ENCODE measurements around the gene KRT8.

The KRT8 gene

DNA sequence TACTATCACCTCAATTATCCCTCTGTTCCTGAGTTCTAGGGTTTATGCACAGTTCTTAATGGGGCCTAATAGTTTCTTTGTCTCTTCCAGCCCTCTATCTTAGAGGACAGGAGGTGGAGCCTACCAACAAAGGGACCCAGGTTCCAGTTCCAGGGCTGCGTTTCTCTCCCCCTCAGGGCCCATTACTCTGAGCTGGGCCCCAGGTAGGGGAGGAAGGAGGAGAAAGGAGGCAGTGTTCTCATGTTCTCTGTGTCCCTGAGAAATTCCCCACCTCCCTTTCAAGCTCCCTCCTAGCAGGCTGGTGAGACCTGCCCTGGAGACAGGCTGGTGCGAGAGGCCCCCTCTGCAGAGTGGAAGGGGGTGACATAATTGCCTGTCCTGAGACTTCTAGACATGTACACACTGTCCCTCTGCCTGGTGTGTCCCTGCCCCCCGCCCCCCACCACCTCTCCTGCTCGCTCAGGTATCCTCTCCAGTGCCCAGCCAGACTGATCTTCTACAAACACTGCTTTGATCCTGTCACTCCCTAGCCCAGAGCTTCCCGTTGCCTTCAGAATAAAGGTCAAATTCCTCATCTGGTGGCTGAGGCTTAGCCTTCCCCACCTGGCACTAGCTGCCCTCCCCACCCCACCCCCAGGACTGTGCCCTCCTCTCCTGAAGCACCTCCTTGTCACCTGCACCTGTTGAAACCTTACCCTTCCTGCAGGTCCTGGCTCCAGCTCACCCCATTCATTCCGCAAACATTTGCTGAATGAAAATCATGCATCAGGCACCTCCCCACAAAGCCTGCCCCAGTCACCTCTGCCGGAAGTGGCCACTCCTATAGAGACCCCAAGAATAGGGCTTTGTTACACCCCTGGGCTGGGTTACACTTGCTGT lies 21.1 kb upstream of the KRT8 start:
- DNase-seq, result no peak

DNA sequence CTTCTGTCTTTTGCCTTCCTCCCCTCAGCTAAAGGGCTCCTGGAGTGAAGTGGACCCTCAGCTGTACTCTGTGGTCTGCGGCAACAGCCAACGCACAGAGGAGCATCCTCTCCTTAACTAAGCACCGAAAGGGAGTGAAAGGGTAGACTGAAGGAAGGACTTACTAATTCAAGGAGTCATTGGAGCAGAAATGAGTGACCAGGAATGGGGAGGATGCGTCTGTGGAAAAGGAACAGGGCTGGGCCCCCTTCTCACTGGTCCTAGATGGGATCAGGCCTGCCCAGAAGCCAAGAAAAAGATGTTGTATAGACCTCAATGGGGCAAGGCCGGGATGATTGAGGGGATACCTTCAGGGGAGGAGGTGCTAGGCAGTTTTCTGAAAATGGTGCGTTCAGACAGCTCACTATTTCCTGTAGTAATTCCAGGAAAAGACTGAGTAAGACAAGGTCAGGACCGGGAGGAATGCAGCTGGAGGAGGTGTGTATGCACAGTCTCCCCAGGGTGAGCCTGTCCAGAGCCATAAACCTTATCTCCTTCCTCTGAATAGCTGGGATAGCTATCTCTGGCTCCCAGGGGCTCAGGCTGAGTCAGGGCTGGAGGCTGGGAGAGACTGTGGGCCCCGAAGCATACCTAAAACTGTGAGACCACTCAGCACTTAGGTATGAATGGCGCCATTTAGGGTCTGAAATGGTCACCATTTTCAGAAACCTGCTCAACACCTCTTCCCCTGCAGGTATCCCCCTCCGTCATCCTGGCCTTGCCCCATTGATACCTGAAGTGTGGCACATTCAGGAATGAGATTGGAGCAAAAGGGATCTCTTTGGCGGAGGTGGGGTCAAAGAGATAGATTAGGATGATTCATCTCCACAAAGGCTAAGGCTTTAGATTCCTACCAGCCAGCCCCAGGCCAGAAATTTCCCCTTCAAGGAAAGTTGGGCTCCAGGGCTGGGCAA lies 20.2 kb upstream of the KRT8 start:
- peak; percentile 99 for DNase-seq

DNA sequence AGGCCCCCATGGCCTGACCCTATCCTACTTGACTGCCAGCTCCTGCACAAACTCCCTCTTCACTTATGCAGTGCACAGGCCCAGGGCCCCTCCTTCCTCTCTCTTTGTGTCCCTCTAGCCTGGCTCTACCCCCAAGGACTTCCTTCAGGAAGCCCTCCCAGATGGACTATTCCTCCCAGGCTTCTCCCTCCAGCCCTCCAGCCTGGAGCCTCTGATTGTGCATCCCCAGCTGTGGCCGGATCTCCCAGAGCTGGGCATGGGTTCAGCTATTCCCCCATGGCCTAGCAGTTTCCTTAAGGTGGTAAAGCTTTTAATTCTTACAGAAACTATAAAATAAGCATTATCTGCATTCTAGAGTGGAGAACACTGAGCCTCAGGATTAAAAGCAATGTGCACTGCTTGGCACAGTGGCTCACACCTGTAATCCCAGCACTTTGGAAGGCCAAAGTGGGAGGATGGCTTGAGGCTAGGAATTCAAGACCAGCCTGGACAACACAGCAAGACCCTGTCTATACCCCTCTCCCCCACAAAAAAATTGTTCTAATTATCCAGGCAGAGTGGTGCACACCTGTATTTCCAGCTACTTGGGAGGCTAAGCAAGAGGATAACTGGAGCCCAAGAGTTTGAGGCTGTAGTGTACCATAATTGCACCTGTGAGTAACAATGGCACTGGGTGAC lies 16.8 kb upstream of the KRT8 start:
- DNase-seq, result no peak

DNA sequence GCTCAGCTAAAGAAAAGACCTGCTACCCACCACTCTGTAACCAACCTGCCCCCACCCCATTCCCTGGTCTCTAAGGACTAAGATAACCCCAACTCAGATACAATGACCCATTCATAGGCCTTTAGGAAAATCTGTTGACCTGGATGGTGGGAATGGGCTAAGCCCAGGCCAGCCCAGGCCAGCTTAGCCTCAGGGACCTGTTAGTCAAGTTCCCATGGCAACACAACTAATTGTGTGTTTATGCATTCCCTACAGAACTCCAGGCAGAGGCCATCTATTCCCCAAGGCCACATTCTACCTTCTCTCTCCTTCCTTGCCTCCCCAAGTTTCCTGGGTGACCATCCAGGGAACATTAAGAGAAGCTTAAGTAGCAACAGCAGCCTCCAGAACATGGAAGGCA lies 16.1 kb upstream of the KRT8 start:
- DNase-seq, result no peak

DNA sequence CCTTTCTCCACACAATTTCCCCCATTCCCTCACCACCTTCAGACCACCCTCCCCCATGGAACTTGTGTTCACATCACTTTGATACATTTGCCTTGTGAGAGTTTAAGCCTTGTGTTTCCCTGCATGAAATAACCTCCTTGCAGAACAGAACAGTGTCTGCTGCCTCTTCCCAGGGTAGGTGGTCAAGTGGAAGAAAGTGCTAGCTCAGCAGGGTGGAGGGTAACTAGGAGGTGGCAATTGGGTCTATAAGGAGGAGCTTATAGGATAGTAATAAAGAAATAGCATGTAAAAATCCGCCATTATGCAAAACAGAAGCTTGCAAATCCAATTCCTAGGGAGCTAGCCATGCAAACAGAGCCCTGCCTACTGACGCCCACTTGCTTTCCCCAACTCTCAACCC lies 13.9 kb upstream of the KRT8 start:
- DNase-seq, result no peak

DNA sequence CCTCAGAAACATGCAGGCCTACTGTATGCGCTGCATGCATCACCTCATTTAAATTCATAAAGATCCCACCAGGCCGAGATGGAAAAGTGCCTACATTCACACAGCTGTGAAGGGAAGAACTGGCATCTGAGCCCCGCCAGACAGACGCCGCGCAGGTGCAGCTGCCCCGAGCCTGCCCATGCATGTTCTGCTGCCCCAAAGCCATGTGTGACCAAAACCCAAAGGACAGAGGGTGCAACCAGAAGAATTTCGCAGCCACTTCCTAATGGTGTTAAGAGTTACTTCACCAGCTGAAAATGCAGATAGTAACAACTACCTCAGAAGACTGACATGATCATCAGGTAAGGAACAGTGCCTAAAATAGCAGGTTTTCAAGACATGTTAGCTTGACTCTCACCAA lies 13.5 kb upstream of the KRT8 start:
- DNase-seq, result no peak

DNA sequence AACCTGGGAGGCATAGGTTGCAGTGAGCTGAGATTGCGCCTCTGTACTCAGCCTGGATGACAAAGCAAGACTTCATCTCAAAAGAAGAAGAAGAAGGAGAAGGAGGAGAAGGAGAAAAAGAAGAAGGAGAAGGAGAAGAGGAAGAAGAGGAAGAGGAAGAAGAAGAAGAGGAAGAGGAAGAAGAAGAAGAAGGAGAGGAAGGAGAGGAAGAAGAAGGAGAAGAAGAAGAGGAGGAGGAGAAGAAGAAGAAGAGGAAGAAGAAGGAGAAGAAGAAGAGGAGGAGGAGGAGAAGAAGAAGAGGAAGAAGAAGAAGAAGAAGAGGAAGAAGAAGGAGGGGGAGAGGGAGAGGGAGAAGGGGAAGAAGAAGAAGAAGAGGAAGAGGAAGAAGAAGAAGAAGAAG lies 12.9 kb upstream of the KRT8 start:
- DNase-seq, result no peak

DNA sequence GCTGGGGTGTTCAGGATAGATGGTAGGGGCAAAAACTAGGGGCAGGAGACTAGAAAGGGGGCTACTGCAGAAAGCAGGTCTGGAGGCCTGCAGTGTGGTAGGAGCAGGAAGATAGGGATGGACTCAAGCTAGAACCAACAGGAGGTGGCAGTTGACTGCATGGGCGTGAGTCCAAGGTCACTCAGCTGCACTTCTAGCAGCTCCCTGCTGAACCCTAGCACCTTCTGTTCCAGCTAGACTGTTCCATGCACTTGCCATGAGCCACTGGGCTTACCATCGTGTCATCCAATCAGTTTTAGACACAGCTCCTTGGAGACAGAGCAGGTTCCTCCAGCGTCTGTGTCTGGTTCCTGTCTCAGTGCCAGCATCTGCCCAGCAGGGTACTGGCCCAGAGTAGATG lies 11.3 kb upstream of the KRT8 start:
- no peak for DNase-seq

DNA sequence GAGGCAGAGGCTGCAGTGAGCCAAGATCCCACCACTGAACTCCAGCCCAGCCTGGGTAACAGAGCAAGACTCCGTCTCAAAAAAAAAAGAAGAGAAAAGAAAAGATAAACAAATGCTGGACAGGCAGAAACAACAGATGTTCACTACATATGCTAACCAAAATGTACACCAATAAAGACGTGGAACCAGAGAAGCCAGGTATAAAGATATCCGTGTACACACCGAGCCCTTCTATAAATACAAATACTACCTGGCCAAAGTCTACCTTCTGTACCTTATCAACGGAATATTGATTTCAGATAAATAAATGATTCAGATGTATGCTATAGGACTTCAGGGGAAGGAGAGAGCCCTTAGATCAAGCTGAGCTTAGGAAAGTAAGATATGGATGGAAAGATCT lies 10.8 kb upstream of the KRT8 start:
- no peak for DNase-seq

DNA sequence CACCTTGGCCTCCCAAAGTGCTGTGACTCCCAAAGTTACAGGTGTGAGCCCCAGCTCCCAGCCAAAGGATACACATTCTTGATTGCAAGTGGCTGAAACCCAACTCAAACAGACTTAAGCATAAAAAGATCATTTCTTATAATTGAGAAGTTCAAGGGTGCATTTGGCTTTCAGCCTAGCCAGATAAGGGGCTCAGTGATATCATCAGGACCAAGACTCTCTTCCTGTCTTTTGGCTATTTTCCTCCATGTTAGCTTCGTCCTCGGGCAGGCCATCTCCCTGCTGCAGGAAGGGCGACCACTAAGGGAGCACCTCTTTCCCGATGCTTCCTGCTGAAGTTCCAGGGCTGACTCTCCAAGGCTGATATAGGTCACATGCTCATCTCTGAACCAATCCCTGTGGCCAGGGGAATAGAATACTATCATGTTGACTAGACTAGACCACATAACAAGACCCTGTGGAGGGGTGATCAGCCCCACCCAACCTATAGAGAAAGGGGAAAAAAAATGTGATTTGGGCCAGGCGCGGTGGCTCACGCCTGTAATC lies 9.8 kb upstream of the KRT8 start:
- no peak for DNase-seq

DNA sequence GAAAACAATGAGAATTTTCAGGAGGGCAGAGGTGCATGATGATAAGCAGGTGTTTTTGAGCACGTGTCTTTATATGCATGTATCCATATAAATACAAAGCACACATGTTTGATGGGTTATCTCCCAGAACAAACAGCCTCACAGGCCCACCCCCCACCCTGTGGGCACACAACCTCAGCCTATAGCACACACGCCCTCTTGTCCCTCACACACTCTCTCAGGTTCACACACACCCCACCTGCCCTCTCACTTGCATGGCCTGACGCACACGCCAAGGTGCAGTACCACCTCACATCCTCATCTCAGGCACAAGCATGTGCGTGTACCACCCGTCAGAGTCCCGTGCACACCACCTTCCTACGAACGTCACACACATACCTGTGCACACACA lies 8.6 kb upstream of the KRT8 start:
- no peak for DNase-seq

DNA sequence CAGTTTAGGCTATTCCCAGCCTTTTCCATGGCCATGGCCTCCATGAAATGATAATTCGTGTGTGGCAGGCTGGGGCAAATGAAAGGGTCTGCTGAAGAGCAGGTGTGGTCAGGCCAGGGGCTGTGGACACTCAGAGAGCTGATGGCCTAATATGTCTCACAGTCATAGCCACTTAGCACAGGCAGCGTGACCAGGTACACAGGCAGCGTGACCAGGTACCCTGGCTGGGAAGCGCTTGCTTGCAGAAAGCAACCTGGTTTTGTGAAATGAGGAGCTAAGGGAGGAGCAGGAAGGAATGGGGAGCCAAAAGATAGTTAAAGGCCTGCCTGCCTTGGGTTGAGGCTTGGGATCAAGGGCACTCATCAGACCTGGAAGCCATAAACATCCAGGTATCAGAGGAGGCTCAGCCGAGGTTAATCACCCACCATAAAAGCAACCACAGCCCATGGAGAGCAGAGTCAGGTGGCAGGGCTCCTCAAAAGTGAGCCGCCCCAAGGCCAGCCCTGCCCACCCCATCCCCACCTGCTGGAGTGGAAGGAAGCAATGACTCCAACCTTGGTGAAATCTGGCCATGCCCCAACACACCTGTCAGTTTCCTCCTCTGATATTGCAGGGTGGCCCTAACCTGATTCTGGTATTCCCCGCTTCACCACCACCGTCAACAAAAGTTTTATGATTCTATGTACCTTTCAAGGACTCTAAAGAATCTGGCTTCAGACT lies 8.0 kb upstream of the KRT8 start:
- DNase-seq, result no peak

DNA sequence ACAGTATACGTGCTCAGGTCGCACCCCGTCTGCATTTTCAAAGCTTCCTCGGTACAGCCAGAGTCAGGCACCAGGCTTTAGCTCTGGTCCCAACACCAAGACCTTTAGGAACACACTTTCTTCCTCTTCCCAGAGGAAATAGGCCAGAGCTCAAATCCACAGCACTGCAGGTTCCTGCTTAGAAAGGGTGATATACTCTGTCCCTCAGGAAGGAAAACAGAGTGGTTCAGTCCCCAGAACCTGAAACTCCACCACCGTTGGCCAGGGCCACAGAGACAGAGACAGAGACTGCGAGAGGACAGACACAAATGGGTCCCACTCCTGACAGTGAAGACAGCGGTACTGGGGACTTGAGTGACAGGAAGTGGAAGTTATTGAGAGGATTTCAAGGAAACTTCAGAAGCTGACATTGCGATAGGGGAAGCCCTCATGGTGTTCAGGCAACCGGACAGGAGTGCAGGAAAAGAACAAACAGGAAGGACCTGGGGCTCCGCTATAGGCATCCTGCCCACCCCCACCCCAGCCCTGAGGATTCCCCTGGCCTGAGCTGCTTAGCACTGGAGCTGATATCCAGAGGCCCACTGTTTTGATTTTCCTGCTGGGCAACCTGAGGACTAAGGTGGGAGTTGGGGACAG lies 5.5 kb upstream of the KRT8 start:
- DNase-seq, result no peak

DNA sequence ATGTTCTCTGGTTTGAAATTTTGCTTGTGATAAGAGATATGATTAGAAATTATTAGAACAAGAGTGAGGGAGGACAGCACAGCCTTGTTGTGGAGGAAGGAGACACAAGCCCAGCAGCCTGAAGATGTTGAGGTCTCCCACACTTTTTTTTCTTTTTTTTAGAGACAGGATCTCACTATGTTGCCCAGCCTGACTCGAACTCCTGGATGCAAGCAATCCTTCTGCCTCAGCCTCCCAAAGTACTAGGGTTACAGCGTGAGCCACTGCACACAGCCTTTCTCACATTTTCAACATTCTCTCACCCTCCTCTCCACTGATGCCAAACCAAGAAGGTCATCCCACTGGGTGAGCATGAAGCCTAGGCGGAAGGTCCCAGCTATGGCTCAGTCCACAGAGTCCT lies 4.9 kb upstream of the KRT8 start:
- DNase-seq, result no peak

DNA sequence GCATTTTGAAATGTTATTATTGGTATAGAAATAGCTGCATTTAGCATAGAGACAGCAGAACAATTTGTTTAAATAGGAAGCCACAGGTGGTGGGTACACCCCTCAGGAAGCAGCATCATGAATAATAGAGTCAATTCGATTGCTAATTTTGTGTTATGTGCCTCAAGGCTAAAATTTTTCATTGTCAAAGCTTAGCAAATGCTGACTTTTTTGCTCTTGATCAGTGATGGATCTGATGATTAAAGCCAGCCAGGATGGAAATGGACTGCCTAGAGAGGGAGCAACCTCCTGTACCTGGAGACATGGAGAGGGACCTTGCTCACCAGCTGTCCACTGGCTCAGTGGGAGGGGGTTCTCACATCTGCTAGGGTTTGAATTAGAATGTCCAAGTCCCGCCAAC lies 4.5 kb upstream of the KRT8 start:
- DNase-seq, result no peak

DNA sequence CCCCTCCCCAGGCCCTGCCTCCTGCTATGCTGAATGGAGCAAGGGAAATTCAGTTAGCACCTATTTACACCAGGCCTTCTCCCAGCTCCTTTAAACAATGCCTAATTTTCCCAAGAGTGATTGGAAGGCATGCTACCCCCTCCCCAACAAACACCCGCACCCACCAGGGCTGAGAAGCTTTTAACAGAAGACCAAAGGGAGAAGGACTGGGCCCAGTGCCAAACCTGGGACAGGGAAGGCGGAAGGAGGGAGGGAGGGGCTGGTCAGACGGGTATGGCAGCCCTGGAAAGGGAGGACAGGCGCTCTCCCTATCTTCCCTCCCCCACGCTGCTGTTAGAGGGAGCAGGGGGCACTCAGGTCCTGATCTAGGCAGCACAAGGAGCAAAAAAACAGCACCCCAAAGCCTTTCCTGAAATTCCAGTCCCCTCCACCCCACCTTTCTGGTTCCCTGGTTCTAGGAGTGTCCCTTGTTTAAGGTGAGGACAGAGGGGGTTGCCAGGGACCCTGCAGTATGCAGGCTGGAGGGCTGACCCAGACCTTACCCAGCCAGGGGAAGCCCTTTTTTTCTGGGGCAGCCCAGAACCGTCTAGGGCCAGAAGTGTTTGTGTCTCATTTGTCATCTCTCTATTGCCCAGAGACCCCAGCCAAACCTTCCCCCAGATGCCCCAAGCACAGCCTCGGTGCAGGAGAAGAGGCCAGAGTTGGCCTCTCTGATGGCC lies 2.4 kb upstream of the KRT8 start:
- DNase-seq, result peak; percentile 52

DNA sequence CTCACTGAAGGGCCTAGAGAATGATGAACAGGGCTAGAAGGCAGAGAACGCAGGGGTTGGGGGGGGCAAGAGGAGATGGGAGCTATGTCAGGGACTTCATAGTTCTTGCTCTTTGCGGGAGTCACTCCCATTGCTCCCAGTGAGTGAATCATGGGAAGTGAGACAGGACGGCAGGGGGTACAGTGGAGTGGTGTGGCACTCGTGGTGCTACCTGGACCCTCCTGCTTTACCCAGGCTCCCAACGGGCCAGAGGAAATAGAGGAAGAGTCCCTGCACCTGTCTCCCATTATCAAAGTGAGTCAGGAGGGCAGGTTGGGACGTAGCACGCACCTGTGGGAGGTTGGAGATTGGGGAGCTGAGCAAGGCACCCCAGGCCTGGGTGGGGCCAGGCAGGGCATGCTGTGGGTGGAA lies 1.3 kb upstream of the KRT8 start:
- DNase-seq, result no peak

DNA sequence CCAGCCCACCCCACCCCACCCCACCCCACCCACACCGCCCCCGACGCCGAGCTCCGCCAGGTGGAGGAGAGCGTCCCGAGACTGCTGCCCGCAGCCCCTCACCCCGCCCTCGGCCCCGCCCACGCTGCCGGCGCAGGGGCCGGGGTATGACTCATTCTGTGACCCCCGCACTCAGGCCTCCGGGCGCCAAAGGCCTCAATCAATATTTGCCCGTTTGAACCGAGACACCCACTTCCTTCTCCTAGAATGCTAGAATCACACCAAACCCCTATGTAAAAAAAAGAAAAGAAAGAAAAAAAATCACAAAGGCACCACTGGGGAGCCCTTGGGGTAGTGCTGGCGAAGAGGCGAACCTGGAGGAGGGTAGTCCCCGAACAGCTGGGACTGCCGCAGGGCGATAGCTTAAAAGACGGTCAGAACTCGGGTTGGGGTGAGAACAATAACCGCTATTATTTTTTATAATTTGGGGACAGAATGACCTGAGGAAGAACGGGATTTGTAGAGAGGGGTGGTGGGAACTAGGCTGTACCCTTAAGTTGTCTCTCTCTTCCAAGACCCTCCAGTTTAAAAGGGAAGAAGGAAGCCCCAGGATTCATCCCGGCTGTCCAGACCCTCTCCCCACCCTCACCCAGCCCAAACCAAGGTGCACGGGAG lies 894 bp downstream of the KRT8 start:
- DNase-seq, result peak; percentile 66

DNA sequence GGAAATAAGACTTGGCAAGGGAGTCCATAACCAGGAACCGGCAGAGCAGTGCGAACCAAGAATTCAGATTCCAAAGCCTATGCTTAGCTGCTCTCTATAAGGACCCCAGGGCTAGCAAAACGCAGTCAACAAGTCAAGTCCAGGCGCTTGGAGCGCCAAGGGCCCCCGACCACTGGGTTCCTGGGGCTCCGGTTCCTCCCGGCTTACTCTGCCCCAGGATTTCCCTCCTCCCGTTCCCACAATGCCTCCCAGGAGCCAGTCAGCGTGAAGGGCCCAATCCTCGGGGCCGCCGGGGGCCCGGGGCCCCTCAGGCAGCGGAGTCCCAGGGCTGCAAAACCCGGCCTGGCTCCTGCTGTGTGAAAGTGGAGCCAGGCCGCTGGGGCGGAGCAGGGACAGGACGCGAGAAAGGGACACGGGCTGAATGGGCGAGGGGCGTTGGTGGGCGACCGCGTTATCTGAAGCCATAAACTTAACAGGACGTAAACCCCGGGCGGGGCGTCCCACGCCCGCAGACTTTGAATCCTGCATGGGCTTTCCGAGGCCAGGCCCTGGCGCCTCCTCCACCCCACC lies 1.5 kb downstream of the KRT8 start:
- peak; percentile 86 for DNase-seq

Data from fibroblast of skin of right biceps (primary cell).